ENCODE data around the gene LRRC36.
A peak's percentile ranks its signal among the peaks of the same experiment; 100 is the strongest.

The LRRC36 gene

DNA sequence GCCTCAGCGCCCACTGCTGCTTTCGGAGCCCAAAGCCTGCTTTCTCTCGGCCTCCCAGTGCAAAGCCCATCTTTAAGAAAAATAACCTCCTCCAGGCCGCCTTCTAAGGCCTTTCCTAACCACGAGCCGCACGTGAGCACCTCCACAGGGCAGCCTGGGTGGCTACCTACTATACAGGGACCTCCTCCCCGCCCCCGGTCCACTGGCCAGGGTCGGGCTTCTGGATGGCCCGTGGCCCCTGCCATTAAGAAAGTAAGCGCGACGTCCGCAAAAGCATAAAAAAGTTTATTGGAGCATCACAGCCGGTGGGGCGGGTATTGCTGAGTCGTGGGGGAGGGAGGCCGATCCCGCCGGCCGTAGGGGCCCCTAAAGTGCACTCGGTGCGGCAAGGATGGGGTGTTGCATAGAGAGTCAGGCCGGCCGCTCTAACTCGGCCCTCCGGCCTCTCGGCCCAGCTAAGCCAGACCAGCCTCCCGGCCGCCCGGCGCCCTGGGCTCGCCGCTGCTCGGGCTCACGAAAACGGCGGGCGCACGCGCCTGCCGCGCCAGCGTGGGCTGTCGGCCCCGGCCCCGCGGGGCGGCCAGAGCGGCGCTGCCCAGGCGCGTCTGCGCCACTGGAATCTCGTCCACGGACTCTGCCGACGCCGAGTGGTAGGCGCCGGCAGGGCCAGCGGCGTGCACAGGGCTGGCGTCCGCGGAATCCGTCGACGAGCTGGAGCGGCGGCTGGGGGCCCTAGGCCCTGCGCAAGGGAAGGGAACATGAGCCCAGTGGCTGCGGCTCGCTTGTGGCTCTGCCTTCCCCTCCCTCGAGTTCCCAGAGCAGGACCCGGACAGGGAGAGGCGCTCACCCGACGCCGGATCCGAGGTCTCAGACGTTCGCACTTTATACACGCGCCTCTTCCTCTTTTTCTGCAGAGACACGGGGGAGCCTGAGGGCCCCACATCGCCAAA is 67.8 kb downstream of the LRRC36 start:
- H3K27me3 ChIP-seq (ENCODE audit: insufficient read depth, low read length), result peaks cover 81% of the 10 kb centered on the region

GRCh38 chr16:67395105-67395457 is 68.5 kb downstream of the LRRC36 start:
- Histone ChIP-seq H3K27ac (ENCODE audit: low read length) (no peak overlapping the region), H3K9ac (ENCODE audit: low read depth, low read length) (no peak overlapping the region), H3K4me1 (ENCODE audit: insufficient read depth, low read length) (peaks cover 12% of the 10 kb centered on the region; the same call in 1 of the 2 replicates), H3K36me3 (ENCODE audit: insufficient read depth, low read depth, low read length) (no peaks in the 10 kb centered on the region), H3K4me3 (ENCODE audit: low read length) (peak overlapping the region; percentile 40; the same call in 1 of the 2 replicates), H3K27me3 (ENCODE audit: insufficient read depth, low read length) (peaks cover 81% of the 10 kb centered on the region), H3K9me3 (ENCODE audit: insufficient read depth, low read depth, low read length) (no peaks in the 10 kb centered on the region)

More for the DNA sequence above, 67.8 kb downstream of the LRRC36 start:
- no peak overlapping the region for H3K27ac ChIP-seq (ENCODE audit: low read length)
- H3K4me1 ChIP-seq (ENCODE audit: insufficient read depth, low read length), result peaks cover 8% of the 10 kb centered on the region; the same call in 1 of the 2 replicates
- no peaks in the 10 kb centered on the region for H3K36me3 ChIP-seq (ENCODE audit: insufficient read depth, low read depth, low read length)
- no peak overlapping the region for H3K9ac ChIP-seq (ENCODE audit: low read depth, low read length)
- peak overlapping the region; percentile 57; the same call in 1 of the 2 replicates for H3K4me3 ChIP-seq (ENCODE audit: low read length)
- H3K9me3 ChIP-seq (ENCODE audit: insufficient read depth, low read depth, low read length), result no peaks in the 10 kb centered on the region

DNA sequence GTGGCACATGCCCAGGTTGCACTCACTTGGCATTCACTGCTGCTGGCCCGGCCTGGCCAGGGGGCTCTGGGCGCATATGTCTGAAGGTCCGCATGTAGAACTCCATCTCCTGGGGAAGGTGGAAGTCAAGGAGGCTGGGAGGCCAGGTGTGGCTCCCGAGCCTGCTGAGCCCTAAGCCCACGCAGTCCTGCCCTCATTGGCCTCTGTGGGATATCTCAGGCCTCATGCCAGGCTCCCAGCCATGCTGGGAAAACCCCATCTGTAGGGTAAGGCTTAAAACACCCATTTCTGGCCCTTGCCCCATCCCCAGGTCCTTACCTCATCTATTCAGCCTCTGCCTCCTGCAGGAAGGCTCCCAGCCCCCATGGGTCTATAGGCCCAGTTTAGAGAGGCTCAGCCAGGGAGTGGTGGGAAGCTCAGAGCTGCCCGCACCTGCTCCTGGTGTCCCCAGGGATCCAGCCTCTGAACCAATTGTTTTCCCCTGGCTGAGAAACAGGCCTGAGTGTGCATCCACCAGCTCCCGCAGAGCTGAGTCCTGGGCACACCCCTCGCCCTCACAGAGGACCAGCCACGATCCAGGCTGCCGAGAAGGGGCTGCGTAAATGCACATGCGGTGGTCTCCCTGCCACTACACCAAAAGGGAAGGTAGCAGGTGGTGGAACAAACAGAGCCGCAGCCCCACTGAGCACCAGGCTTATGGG is 69.0 kb downstream of the LRRC36 start:
- H3K36me3 ChIP-seq (ENCODE audit: insufficient read depth, low read depth, low read length), result no peaks in the 10 kb centered on the region
- H3K27ac ChIP-seq (ENCODE audit: low read length), result no peak overlapping the region
- peak overlapping the region; percentile 36; the same call in 1 of the 2 replicates for H3K4me3 ChIP-seq (ENCODE audit: low read length)
- no peaks in the 10 kb centered on the region for H3K9me3 ChIP-seq (ENCODE audit: insufficient read depth, low read depth, low read length)
- peaks cover 81% of the 10 kb centered on the region for H3K27me3 ChIP-seq (ENCODE audit: insufficient read depth, low read length)
- H3K9ac ChIP-seq (ENCODE audit: low read depth, low read length), result no peak overlapping the region
- peaks cover 12% of the 10 kb centered on the region; the same call in 1 of the 2 replicates for H3K4me1 ChIP-seq (ENCODE audit: insufficient read depth, low read length)

DNA sequence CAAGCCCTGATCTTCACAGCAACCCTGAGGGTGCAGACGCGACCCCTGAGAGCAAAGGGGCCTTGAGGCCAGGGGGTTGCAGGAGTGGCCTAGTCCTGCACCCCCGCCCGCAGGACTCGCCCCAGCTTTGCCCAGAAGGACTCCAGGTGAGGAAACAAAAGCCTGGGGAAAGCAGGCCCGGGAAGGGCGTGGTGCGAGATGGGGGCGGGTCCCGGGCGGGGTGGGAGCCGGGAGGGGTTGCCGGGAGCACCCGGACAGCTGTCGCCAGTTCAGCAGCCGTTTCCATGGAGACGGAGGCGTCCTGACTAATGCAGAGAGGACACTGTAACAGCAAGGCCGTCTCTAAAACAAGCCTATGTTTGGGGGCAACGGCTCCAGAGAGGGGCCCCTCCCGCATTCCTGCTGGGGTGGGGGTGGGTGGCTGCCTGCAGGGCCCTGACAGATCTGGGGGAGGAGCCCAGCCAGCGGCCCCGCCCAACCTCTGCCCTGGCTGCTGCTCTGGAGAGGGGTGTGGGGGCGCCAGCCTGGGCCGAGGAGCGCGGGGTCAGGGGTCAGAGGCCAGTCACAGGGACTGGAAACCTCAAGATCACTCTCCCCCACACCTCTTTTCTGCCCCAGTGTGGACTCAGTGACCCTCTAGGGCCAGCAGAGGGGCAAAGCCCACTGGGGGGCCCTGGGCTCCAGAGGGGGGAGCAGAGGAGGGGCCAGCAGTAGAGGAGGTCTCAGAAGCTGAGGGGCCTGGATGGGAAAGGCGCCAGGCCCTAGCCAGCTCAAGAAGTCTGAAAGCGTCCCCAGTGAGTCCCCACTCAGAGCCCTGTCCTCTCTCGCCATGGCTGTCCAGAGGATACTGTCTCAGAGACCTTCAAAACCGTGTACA is 69.8 kb downstream of the LRRC36 start:
- H3K9ac ChIP-seq (ENCODE audit: low read depth, low read length), result peak overlapping the region; percentile 27; the same call in 1 of the 2 replicates
- H3K27ac ChIP-seq (ENCODE audit: low read length), result no peak overlapping the region
- H3K4me3 ChIP-seq (ENCODE audit: low read length), result peak overlapping the region; percentile 36; the same call in 1 of the 2 replicates
- H3K4me1 ChIP-seq (ENCODE audit: insufficient read depth, low read length), result peaks cover 12% of the 10 kb centered on the region; the same call in 1 of the 2 replicates
- no peaks in the 10 kb centered on the region for H3K36me3 ChIP-seq (ENCODE audit: insufficient read depth, low read depth, low read length)
- peaks cover 73% of the 10 kb centered on the region for H3K27me3 ChIP-seq (ENCODE audit: insufficient read depth, low read length)
- H3K9me3 ChIP-seq (ENCODE audit: insufficient read depth, low read depth, low read length), result no peaks in the 10 kb centered on the region

GRCh38 chr16:67397036-67397801 is 70.6 kb downstream of the LRRC36 start:
- peak overlapping the region; percentile 27; the same call in 1 of the 2 replicates for H3K9ac ChIP-seq (ENCODE audit: low read depth, low read length)
- H3K27me3 ChIP-seq (ENCODE audit: insufficient read depth, low read length), result peaks cover 65% of the 10 kb centered on the region
- no peaks in the 10 kb centered on the region for H3K36me3 ChIP-seq (ENCODE audit: insufficient read depth, low read depth, low read length)
- no peak overlapping the region for H3K27ac ChIP-seq (ENCODE audit: low read length)
- H3K9me3 ChIP-seq (ENCODE audit: insufficient read depth, low read depth, low read length), result no peaks in the 10 kb centered on the region
- H3K4me3 ChIP-seq (ENCODE audit: low read length), result no peak overlapping the region; the same call in 1 of the 2 replicates
- H3K4me1 ChIP-seq (ENCODE audit: insufficient read depth, low read length), result peaks cover 12% of the 10 kb centered on the region; the same call in 1 of the 2 replicates

- no peaks in the 10 kb centered on the region for H3K36me3 ChIP-seq (ENCODE audit: insufficient read depth, low read depth, low read length)
- H3K4me1 ChIP-seq (ENCODE audit: insufficient read depth, low read length), result peaks cover 12% of the 10 kb centered on the region; the same call in 1 of the 2 replicates
- H3K9ac ChIP-seq (ENCODE audit: low read depth, low read length), result no peak overlapping the region
- no peak overlapping the region for H3K4me3 ChIP-seq (ENCODE audit: low read length)
- H3K9me3 ChIP-seq (ENCODE audit: insufficient read depth, low read depth, low read length), result no peaks in the 10 kb centered on the region
- H3K27me3 ChIP-seq (ENCODE audit: insufficient read depth, low read length), result peaks cover 57% of the 10 kb centered on the region
- no peak overlapping the region for H3K27ac ChIP-seq (ENCODE audit: low read length)
Observed at GRCh38 chr16:67397812-67398545, 71.4 kb downstream of the LRRC36 start.

DNA sequence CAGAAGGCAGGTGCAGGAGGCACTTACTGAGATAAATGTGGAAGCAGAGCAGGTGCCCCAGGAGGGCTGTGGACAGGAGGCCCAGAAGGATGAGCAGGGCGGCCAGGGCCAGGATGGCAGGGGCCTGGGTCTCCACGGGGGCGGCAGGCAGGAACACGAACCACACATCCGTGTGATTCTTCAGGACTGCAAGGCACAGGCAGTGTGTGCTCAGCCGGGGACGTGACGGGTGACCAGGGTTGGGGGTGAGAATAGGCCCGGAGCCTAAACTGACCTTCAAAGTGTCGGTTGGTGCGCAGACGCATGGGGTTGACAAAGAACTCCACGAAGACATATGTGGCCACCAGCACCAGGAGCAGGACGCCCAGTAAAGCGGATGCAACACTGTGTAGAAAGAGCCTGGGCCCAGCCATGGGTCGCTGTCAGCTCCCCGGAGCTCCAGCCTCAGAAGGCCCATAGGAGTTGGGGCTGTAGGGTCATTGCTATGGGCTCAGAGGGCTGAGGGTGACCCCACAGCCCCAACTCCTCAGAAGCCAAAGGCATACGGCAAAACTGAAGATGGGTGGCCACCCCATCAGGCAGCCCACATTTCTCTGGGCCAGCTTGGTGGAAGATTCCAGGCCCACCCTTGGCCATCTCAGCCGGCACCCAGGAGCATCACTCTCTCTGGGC is 72.1 kb downstream of the LRRC36 start:
- Histone ChIP-seq H3K27ac (ENCODE audit: low read length) (no peak overlapping the region), H3K9ac (ENCODE audit: low read depth, low read length) (no peak overlapping the region), H3K36me3 (ENCODE audit: insufficient read depth, low read depth, low read length) (no peaks in the 10 kb centered on the region), H3K27me3 (ENCODE audit: insufficient read depth, low read length) (peaks cover 50% of the 10 kb centered on the region), H3K4me1 (ENCODE audit: insufficient read depth, low read length) (peaks cover 12% of the 10 kb centered on the region; the same call in 1 of the 2 replicates), H3K4me3 (ENCODE audit: low read length) (no peak overlapping the region), H3K9me3 (ENCODE audit: insufficient read depth, low read depth, low read length) (no peaks in the 10 kb centered on the region)

- no peaks in the 10 kb centered on the region for H3K36me3 ChIP-seq (ENCODE audit: insufficient read depth, low read depth, low read length)
- no peak overlapping the region for H3K9ac ChIP-seq (ENCODE audit: low read depth, low read length)
- H3K27me3 ChIP-seq (ENCODE audit: insufficient read depth, low read length), result peaks cover 44% of the 10 kb centered on the region
- no peak overlapping the region for H3K27ac ChIP-seq (ENCODE audit: low read length)
- H3K4me3 ChIP-seq (ENCODE audit: low read length), result no peak overlapping the region
- peaks cover 12% of the 10 kb centered on the region; the same call in 1 of the 2 replicates for H3K4me1 ChIP-seq (ENCODE audit: insufficient read depth, low read length)
- no peaks in the 10 kb centered on the region for H3K9me3 ChIP-seq (ENCODE audit: insufficient read depth, low read depth, low read length)
Observed at GRCh38 chr16:67399218-67399733, 72.7 kb downstream of the LRRC36 start.

- no peak overlapping the region for H3K4me3 ChIP-seq (ENCODE audit: low read length)
- H3K9ac ChIP-seq (ENCODE audit: low read depth, low read length), result no peak overlapping the region
- no peaks in the 10 kb centered on the region for H3K36me3 ChIP-seq (ENCODE audit: insufficient read depth, low read depth, low read length)
- no peaks in the 10 kb centered on the region for H3K9me3 ChIP-seq (ENCODE audit: insufficient read depth, low read depth, low read length)
- peaks cover 17% of the 10 kb centered on the region; the same call in 1 of the 2 replicates for H3K4me1 ChIP-seq (ENCODE audit: insufficient read depth, low read length)
- peaks cover 37% of the 10 kb centered on the region for H3K27me3 ChIP-seq (ENCODE audit: insufficient read depth, low read length)
- H3K27ac ChIP-seq (ENCODE audit: low read length), result no peak overlapping the region
Observed at GRCh38 chr16:67399749-67400704, 73.4 kb downstream of the LRRC36 start.

All from iPS-20b (cell line).